Heart right ventricle (tissue), 16 donors: ENCODE data around the gene GPR146. TPM values are rescaled to one million over a fixed set of nuclear protein-coding genes. Genes with fewer than 3 reads are reported as not detected.

Experiments used
- ATAC-seq, 8 donors: fragments of 200-7000 bp; cut with Tn5 transposase; one replicate each; pipeline ENCODE4 v1.9.1; 2020; ENCODE audit warnings: mild to moderate bottlenecking in 8 of 8, moderate library complexity in 8 of 8, moderate number of reproducible peaks in 1 of 8
- DNase-seq, 2 donors: peaks; one replicate each; pipeline ENCODE4 v3.0.0-alpha.2; 2020
- H3K27ac ChIP-seq, 10 donors: fragments of 200-600 bp; sonication (generic) in 2 of 10; one replicate each; pipeline versions ENCODE4 v1.5.0 to v1.8.0; 2020 to 2022; ENCODE audit warnings: mild to moderate bottlenecking in 3 of 10
- H3K27me3 ChIP-seq, 7 donors: fragments of 200-600 bp; one replicate each; pipeline ENCODE4 v1.8.0; 2021 to 2022; ENCODE audit warnings: mild to moderate bottlenecking in 2 of 7
- H3K36me3 ChIP-seq, 9 donors: fragments of 200-600 bp; sonication (generic) in 1 of 9; one replicate each; pipeline versions ENCODE4 v1.5.0 to v1.8.0; 2020 to 2022; ENCODE audit warnings: mild to moderate bottlenecking in 2 of 9
- H3K4me1 ChIP-seq, 9 donors: fragments of 200-600 bp; sonication (generic) in 1 of 9; one replicate each; pipeline versions ENCODE4 v1.5.0 to v1.8.0; 2020 to 2022; ENCODE audit warnings: mild to moderate bottlenecking in 4 of 9
- H3K4me3 ChIP-seq, 10 donors: fragments of 200-600 bp; sonication (generic) in 2 of 10; one replicate each; pipeline versions ENCODE4 v1.5.0 to v1.8.0; 2020 to 2022; ENCODE audit warnings: mild to moderate bottlenecking in 7 of 10, moderate library complexity in 2 of 10
- H3K9me3 ChIP-seq, 11 donors: fragments of 200-600 bp in 10 of 11; sonication (generic) in 2 of 11; one replicate each; pipeline versions ENCODE4 v1.5.0 to v1.8.0; 2013 to 2022; ENCODE audit warnings: mild to moderate bottlenecking in 2 of 11, control low read depth in 1 of 11, moderate library complexity in 1 of 11
- WGBS, 2 donors: extraction: QIAGEN DNeasy Blood & Tissue Kit; methylation state at CpG; one replicate each; pipeline ENCODE4 v1.1.7; 2013; ENCODE audit warnings: inconsistent platforms in 1 of 2; 5-methylcytosine and 5-hydroxymethylcytosine counted together
- intact Hi-C, 10 donors: fragments of 100-400 bp; cut with DNase I; formaldehyde crosslinking; loops; one replicate each; pipeline versions ENCODE4 v1.11.1 to v1.14.2; 2022
- polyA plus RNA-seq, 2 donors: library from polyadenylated mRNA; stranded (reverse); fragments of 200-250 nt; gene quantifications; one replicate each; pipeline ENCODE4 v1.2.3, GENCODE V29; 2013
- total RNA-seq, 10 donors: library from RNA; stranded (reverse); fragmentation: NEBNext Ultra II Directional in 3 of 10; extraction: Animal tissue kit (Norgen Biotek cat#: 25700) in 3 of 10; gene quantifications; one replicate each; pipeline versions ENCODE4 v1.2.1 to v1.2.4, GENCODE V29; 2021 to 2023
- TF ChIP-seq, protein P1 (sequence below), 9 donors: fragments of 200-600 bp; sonication (generic) in 2 of 9; IDR thresholded peaks; one replicate each; pipeline versions ENCODE4 v1.5.0 to v1.8.0; 2021 to 2022; ENCODE audit warnings: antibody characterized with exemption in 9 of 9, mild to moderate bottlenecking in 5 of 9, moderate library complexity in 1 of 9
- donor health status: Arrhythmogenic right ventricular cardiomyopathy.
- donor health status: ischemic (EF 13 %, LVEDD 7.1; RV severe dilation, severe dysfunction).
- donor health status: healthy with polysubstance abuse.
- donor health status: DM: no; HTN: yes; CAD: no.
- donor health status: DM: no; HTN: no; CAD: no.
- donor health status: ischemic (EF 25% LVEDD 6.9; RV normal size, moderate dysfunction).
- donor health status: ischemic (EF 25% LVEDD 5.7; RV mildly dilated, moderate dysfunction).
- donor health status: healthy.
- donor health status: DM: yes; HTN: yes; CAD: no.
- donor health status: Ischemic cardiomyopathy.
- donor health status: ischemic (EF 35%, LVEDD 5.7; RV mildly dilated, moderate dysfunction).
- donor health status: nonischemic (EF 11% LVEDD 7.7; RV severe dilation, severe dysfunction).
- donor health status: DM: yes; HTN: yes; CAD: no.
- donor health status: PGD.
- donor health status: ischemic (EF 29% LVEDD 5.4; RV normal size, mild dysfunction).
- donor health status: nonischemic (EF 23%, LVEDD 6.1; RV moderate dilation, normal function).

Gene GPR146
- total and polyA plus RNA-seq, 12 donors = 13.3 to 34.5 (median 22.7) TPM

DNA sequence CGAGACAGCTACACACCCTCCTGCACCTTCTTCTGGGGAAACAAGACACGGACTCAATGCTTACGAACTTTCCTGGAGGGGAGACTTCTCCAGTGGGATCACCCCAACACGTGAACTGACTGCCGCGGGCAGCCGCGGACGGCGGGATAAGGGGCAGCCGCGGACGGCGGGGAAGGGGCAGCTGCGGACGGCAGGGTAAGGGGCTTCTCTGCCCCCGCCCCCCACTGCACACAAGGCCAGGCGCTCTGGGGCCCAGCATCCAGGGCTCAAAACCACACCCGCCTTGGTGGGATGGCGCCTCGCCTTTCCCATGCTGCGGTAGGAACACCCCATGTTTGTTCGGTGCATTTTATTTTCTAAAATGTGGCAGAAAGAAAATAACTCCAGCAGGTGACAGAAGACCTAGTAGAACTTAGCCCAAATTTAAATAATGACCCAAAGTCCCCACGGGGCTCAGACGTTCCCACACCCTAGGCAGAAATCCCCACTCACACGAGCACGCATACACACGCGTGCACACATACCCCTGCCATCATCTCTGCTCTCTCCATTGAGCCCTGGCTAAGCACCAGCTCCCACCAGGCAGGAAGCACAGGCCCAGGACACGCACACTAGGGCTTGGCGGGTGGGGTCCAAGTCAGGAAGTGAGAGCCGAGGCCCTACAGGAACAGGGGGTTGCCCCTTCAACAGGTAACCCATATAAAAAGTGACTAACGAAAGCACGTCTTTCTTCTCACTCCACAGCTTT lies 26.6 kb upstream of the GPR146 start:
- Histone ChIP-seq H3K9me3 (peaks cover 0 to 8% (median 0%) of the 10 kb centered on the region in 11 donors), H3K36me3 (peaks cover 0 to 12% (median 0%) of the 10 kb centered on the region in 9 donors), H3K4me3 (no peak overlapping the region), H3K4me1 (peaks cover 0 to 6% (median 0%) of the 10 kb centered on the region in 9 donors), H3K27ac (no peak overlapping the region), H3K27me3 (no peaks in the 10 kb centered on the region)
- intact Hi-C loops = no loop called here
- TF ChIP-seq, protein P1, sequence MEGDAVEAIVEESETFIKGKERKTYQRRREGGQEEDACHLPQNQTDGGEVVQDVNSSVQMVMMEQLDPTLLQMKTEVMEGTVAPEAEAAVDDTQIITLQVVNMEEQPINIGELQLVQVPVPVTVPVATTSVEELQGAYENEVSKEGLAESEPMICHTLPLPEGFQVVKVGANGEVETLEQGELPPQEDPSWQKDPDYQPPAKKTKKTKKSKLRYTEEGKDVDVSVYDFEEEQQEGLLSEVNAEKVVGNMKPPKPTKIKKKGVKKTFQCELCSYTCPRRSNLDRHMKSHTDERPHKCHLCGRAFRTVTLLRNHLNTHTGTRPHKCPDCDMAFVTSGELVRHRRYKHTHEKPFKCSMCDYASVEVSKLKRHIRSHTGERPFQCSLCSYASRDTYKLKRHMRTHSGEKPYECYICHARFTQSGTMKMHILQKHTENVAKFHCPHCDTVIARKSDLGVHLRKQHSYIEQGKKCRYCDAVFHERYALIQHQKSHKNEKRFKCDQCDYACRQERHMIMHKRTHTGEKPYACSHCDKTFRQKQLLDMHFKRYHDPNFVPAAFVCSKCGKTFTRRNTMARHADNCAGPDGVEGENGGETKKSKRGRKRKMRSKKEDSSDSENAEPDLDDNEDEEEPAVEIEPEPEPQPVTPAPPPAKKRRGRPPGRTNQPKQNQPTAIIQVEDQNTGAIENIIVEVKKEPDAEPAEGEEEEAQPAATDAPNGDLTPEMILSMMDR (IDR thresholded peaks at IDR 0.05) = no peak
- WGBS, 2 donors = 93 to 95% methylated on average over 34 of the region's 34 CpGs
- ATAC-seq (no peak), DNase-seq (no peak)

DNA sequence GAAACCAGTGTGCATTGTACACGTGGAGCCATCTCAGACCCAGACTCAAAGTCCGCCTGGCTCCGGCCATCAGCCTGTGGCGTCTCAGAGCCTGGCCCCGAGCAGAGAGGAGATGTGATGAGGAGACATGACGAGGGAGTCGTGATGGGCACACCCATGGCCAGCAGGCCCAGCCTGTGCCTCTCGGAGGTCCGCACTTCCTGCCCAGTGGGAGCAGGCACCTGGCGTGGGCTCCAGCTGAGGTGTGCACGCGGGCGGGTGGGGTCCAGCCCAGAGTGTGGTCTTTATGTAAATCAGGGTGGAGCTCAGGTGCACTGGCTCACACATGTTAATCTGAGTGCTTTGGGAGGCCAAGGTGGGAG lies 26.0 kb upstream of the GPR146 start:
- intact Hi-C loops = no loop called here
- Histone ChIP-seq H3K9me3 (peaks cover 0 to 8% (median 0%) of the 10 kb centered on the region in 11 donors), H3K27me3 (no peaks in the 10 kb centered on the region), H3K4me1 (peaks cover 0 to 6% (median 0%) of the 10 kb centered on the region in 9 donors), H3K27ac (no peak overlapping the region), H3K36me3 (peaks cover 0 to 16% (median 0%) of the 10 kb centered on the region in 9 donors), H3K4me3 (no peak overlapping the region)
- WGBS, 2 donors = 91 to 92% methylated on average over 13 of the region's 13 CpGs
- ATAC-seq = no peak
- no peak for DNase-seq
- TF ChIP-seq, protein P1 (IDR thresholded peaks at IDR 0.05) = no peak

DNA sequence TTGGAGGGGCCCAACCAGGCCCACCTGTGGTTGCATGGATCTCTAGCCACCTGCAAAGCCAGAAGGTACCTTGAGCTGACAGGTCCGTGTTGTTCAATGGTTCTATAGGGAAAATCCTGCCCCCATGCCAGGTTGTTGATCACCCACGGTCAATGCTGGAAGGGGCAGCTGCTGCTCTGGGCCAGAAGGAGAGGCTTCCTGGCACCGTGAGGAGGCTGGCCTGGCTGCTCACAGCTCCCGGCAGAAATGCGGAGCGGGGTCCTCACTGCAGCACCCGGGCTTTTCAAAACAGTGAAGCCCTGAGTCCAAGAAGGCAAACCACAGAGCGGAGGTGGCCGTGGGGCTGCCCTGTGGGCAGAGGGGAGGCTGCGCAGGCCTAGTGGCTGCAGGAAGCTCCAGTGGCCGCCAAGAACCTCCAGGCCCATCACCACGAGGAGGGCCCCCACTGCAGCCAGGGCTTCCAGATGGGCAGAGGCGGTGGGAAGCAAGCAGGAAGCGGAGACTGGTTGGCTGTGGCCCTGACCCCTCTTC lies 25.0 kb upstream of the GPR146 start:
- TF ChIP-seq, protein P1 (IDR thresholded peaks at IDR 0.05) = no peak
- intact Hi-C loops = no loop called here
- peaks cover 0 to 8% (median 0%) of the 10 kb centered on the region in 11 donors for H3K9me3 ChIP-seq
- no peak for ATAC-seq
- no peak overlapping the region for H3K27ac ChIP-seq
- DNase-seq = no peak
- H3K4me1 ChIP-seq = peaks cover 0 to 6% (median 0%) of the 10 kb centered on the region in 9 donors
- H3K36me3 ChIP-seq = peaks cover 0 to 16% (median 0%) of the 10 kb centered on the region in 9 donors
- no peak overlapping the region for H3K4me3 ChIP-seq
- no peaks in the 10 kb centered on the region for H3K27me3 ChIP-seq
- WGBS, 2 donors = 85 to 88% methylated on average over 14 of the region's 14 CpGs

DNA sequence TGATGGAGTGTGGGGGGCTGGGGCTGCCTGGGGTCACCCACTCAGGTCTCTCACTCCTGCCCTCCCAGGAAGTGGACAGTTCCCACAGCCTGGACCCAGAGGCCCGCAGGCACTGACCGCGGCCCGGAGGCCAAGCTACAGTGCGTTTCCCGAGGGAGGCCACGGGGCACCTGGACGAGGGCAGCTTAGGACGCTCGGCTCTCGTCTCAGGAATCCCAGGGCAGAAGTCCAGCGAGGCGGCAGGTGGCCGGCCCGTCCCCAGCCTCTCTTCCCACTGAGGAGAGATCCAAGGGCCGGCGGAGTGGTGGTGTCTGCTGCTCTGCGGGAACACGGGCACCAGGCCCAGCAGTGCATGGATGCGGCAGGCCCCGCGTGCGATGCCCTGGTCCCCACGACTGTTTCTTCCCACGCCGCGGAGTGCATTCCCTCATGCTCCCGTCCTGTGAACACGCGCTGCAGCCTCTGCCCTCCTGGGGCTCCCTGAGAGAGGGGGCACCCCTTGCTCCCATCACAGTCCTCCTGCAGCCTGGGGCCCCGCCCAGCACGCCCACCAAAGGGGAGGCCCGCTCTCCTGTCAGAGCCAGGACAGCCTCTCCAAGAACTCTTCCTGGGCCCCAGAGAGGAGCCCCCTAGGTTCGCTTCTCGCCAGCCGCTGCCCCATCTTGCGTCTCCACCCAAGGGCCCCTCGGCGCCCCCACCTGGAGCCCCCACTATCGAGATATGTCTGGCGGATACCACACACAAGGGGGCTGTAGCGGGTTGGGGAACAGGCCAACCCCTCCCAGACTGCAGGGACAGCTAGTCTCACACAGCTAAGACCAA lies 24.3 kb upstream of the GPR146 start:
- DNase-seq (no peak), ATAC-seq (no peak)
- WGBS, 2 donors = 95% methylated on average over 42 of the region's 42 CpGs
- intact Hi-C loops = no loop called here
- H3K4me3 ChIP-seq = no peak overlapping the region
- no peaks in the 10 kb centered on the region for H3K27me3 ChIP-seq
- TF ChIP-seq, protein P1 (IDR thresholded peaks at IDR 0.05) = no peak
- H3K9me3 ChIP-seq = peaks cover 0 to 8% (median 0%) of the 10 kb centered on the region in 11 donors
- no peak overlapping the region for H3K27ac ChIP-seq
- peaks cover 0 to 8% (median 0%) of the 10 kb centered on the region in 9 donors for H3K4me1 ChIP-seq
- peaks cover 0 to 20% (median 0%) of the 10 kb centered on the region in 9 donors for H3K36me3 ChIP-seq
